K562 (cell line): ENCODE results near the gene KIF19. TPM values are rescaled to one million over a fixed set of nuclear protein-coding genes. Genes with fewer than 3 reads are reported as not detected.

ENCODE experiments used
- ATAC-seq: fragments of 200-7000 bp; cut with Tn5 transposase; 3 replicates; pipeline ENCODE4 v1.9.1; 2020; ENCODE audit warnings: moderate library complexity
- BruUV-seq: library from RNA; stranded (reverse); fragments of 400-500 nt; replicated peaks from 2 replicates; lab custom pipeline; 2021; lab: Mats Ljungman, UMichigan
- CTCF ChIA-PET: fragments of 300-600 bp; formaldehyde crosslinking; extraction: SDS; loops from one replicate; lab custom pipeline; 2021; ENCODE audit warnings: low intra/inter-chr PET ratio; lab: Yijun Ruan, JAX
- POLR2A ChIA-PET: fragments of 300-600, 350-650 bp; sonication (Branson Sonifier 250); formaldehyde crosslinking; extraction: SDS; loops from one replicate; lab custom pipeline; 2021; ENCODE audit warnings: antibody characterized with exemption, inconsistent platforms; lab: Yijun Ruan, JAX
- DNase-seq, 4 experiments: peaks; one replicate each; pipeline versions ENCODE4 v3.0.0 to v3.0.0-alpha.2; 2011 to 2018; ENCODE audit warnings: low spot score in 3 of 4, mixed read lengths in 3 of 4; ENCODE audit errors: extremely low read depth in 1 of 4
- FAIRE-seq: peaks from 2 replicates; lab custom pipeline; 2011; peaks lifted over from hg19 to GRCh38; lab: Jason Lieb, UNC
- H2AFZ ChIP-seq: 2 replicates; pipeline ENCODE4 v1.6.0; 2011; ENCODE audit warnings: low read depth, low read length, control low read depth, inconsistent platforms
- H3K27ac ChIP-seq: fragments of 200-600 bp; 3 replicates; pipeline ENCODE4 v1.8.0; 2011; ENCODE audit warnings: low read depth, mild to moderate bottlenecking, control low read depth, inconsistent platforms, low read length, moderate library complexity, mixed read lengths; ENCODE audit errors: extremely low read depth
- H3K27me3 ChIP-seq, 2 experiments: fragments of 300-600 bp in 1 of 2; 2 replicates in 1 of 2; 3 replicates in 1 of 2; pipeline versions ENCODE4 v1.6.0 to v1.8.0; 2011; ENCODE audit warnings: inconsistent platforms in 2 of 2, low read length in 2 of 2, mild to moderate bottlenecking in 1 of 2, mixed read lengths in 1 of 2, moderate library complexity in 1 of 2; ENCODE audit not compliant: control insufficient read depth in 2 of 2, insufficient read depth in 2 of 2
- H3K36me3 ChIP-seq: fragments of 300-600 bp; 3 replicates; pipeline ENCODE4 v1.8.0; 2011; ENCODE audit warnings: mild to moderate bottlenecking, low read length, inconsistent platforms; ENCODE audit not compliant: control insufficient read depth, insufficient read depth
- H3K4me1 ChIP-seq, 2 experiments: fragments of 200-600 bp in 1 of 2; replicated peaks in 1 of 2; 2 replicates in 1 of 2; 3 replicates in 1 of 2; pipeline versions ENCODE4 v1.5.1 to v1.8.0; 2011; ENCODE audit warnings: inconsistent platforms in 2 of 2, low read length in 2 of 2, mild to moderate bottlenecking in 1 of 2, mixed read lengths in 1 of 2, moderate library complexity in 1 of 2; ENCODE audit not compliant: control insufficient read depth in 2 of 2, insufficient read depth in 2 of 2
- H3K4me2 ChIP-seq: 2 replicates; pipeline ENCODE4 v1.6.1; 2011; ENCODE audit warnings: low read length, control low read depth, inconsistent platforms, mixed read lengths; ENCODE audit not compliant: insufficient read depth
- H3K4me3 ChIP-seq: fragments of 200-600 bp; sonication (generic), shearing (Covaris generic); 2 replicates; pipeline ENCODE4 v1.5.1; 2016; ENCODE audit warnings: control low read depth, inconsistent platforms
- H3K79me2 ChIP-seq: fragments of 200-600 bp; 3 replicates; pipeline ENCODE4 v1.8.0; 2011; ENCODE audit warnings: low read length, inconsistent platforms; ENCODE audit not compliant: control insufficient read depth, insufficient read depth
- H3K9ac ChIP-seq, 2 experiments: 2 replicates each; pipeline versions ENCODE4 v1.6.0 to v1.6.1; 2011; ENCODE audit warnings: low read depth in 2 of 2, low read length in 2 of 2, control low read depth in 1 of 2, inconsistent platforms in 1 of 2, mild to moderate bottlenecking in 1 of 2, mixed read lengths in 1 of 2; ENCODE audit not compliant: insufficient read depth in 1 of 2
- H3K9me1 ChIP-seq: one replicate; pipeline ENCODE4 v1.6.0; 2011; ENCODE audit warnings: inconsistent platforms, mild to moderate bottlenecking, low read length, moderate library complexity; ENCODE audit not compliant: control insufficient read depth, insufficient read depth
- H3K9me3 ChIP-seq: replicated peaks from 2 replicates; pipeline ENCODE4 v1.5.1; 2011; ENCODE audit warnings: low read depth, low read length, inconsistent platforms; ENCODE audit not compliant: control insufficient read depth, insufficient read depth
- H4K20me1 ChIP-seq: replicated peaks from 2 replicates; pipeline ENCODE4 v1.6.1; 2011; ENCODE audit warnings: low read length, inconsistent platforms, mixed read lengths; ENCODE audit not compliant: control insufficient read depth, insufficient read depth
- CBX5 ChIP-seq: IDR thresholded peaks from 2 replicates; pipeline ENCODE4 v1.6.1; 2014; ENCODE audit warnings: low read depth, borderline replicate concordance
- E2F4 ChIP-seq: sonication (generic); formaldehyde crosslinking; IDR thresholded peaks from 2 replicates; pipeline ENCODE4 v1.8.0; 2022; ENCODE audit warnings: mild to moderate bottlenecking, low read depth, missing genetic modification reagents
- GATAD2A ChIP-seq: fragments of 450-650 bp; IDR thresholded peaks from 2 replicates; pipeline ENCODE4 v1.6.1; 2017
- RFX7 ChIP-seq: fragments of 250-450 bp; sonication (Bioruptor Pico); IDR thresholded peaks from 2 replicates; pipeline ENCODE4 v1.5.1; 2021; ENCODE audit warnings: mild to moderate bottlenecking
- TSHZ1 ChIP-seq: fragments of 250-450 bp; sonication (Bioruptor Pico); IDR thresholded peaks from 2 replicates; pipeline ENCODE4 v1.4.0; 2020; ENCODE audit warnings: mild to moderate bottlenecking, moderate library complexity
- ZNF740 ChIP-seq, 3 experiments: fragments of 200-800 bp in 1 of 3; sonication (Bioruptor generic) in 1 of 3; sonication (generic) in 1 of 3; formaldehyde crosslinking in 1 of 3; IDR thresholded peaks; 2 replicates each; pipeline versions ENCODE4 v1.6.1 to v1.8.0; 2016 to 2022; ENCODE audit warnings: mild to moderate bottlenecking in 2 of 3, missing compliant biosample characterization in 2 of 3, missing genetic modification characterization in 2 of 3, missing genetic modification reagents in 1 of 3
- WGBS: fragments of 100-300 bp; shearing (Covaris generic); methylation state at CpG from one replicate; pipeline ENCODE4 v1.1.6; 2016; ENCODE audit warnings: low coverage, mixed read lengths; ENCODE audit not compliant: insufficient coverage; ENCODE audit errors: missing lambda C conversion rate; 5-methylcytosine and 5-hydroxymethylcytosine counted together
- in situ Hi-C: fragments of 300-500 bp; cut with MboI; formaldehyde crosslinking; loops from 4 replicates; pipeline ENCODE4 v1.15.0; 2018; ENCODE audit warnings: inconsistent platforms, mixed read lengths
- intact Hi-C: fragments of 100-400 bp; cut with micrococcal nuclease; formaldehyde crosslinking; loops from 2 replicates; pipeline ENCODE4 v1.14.2; 2022
- polyA plus RNA-seq, 8 experiments: library from polyadenylated mRNA; depleted of rRNA in 4 of 8; stranded (reverse) in 5 of 8; unstranded in 3 of 8; fragments of >200 nt; fragmentation: Nextera tagmentation in 2 of 8; fragmentation: Illumina TruSeq in 1 of 8; extraction: Ambion mirVana in 2 of 8; extraction: Trizol in 1 of 8; gene quantifications; 2 replicates each; pipeline versions ENCODE4 v1.2.1 to v1.2.3, GENCODE V29; 2011 to 2014; ENCODE audit warnings: inconsistent platforms in 1 of 8, missing spikeins in 1 of 8
- total RNA-seq, 7 experiments: library from RNA; depleted of rRNA in 6 of 7; stranded (reverse); fragments of >200 nt in 6 of 7; fragmentation: Illumina TruSeq in 2 of 7; extraction: Trizol in 2 of 7; gene quantifications; 2 replicates each; pipeline versions ENCODE4 v1.2.1 to v1.2.3, GENCODE V29; 2011 to 2021; ENCODE audit warnings: low replicate concordance in 1 of 7

KIF19 gene
- total and polyA plus RNA-seq, 9 of the 15 experiments (the other 6 are each of a cell fraction or from before 2014, with no cell fraction given), result 0.10 TPM; not detected in 8

- no peak for ATAC-seq
- Histone ChIP-seq H3K27ac (no peak overlapping the region), H3K9ac (no peak overlapping the region), H3K4me1 (peaks cover 0 to 40% of the 10 kb centered on the region in 2 experiments; a peak in 2 of 5 replicates), H3K4me3 (no peak overlapping the region), H4K20me1 (peaks cover 5% of the 10 kb centered on the region; the same call in 1 of the 2 replicates), H3K4me2 (no peak overlapping the region), H3K79me2 (no peaks in the 10 kb centered on the region), H3K36me3 (no peaks in the 10 kb centered on the region), H3K9me3 (no peaks in the 10 kb centered on the region), H2AFZ (no peak overlapping the region), H3K27me3 (peaks cover 20 to 77% of the 10 kb centered on the region in 2 experiments; a peak in 4 of 5 replicates), H3K9me1 (no peaks in the 10 kb centered on the region)
- no peak for FAIRE-seq
- 2% methylated on average over 6 of the region's 8 CpGs for WGBS
- CTCF ChIA-PET, result interaction anchor here (1.9 kb wide), 1 partner anchor 55 kb away, joined by 21 read pairs; no protein-coding TSS in a partner anchor
- BruUV-seq, result no TSS peak
- POLR2A ChIA-PET, result interaction anchor here (0.6 kb wide), 1 partner anchor 144 kb away, joined by 3 read pairs; no protein-coding TSS in a partner anchor
- no peak for DNase-seq
- intact Hi-C loops, result no loop called here
- in situ Hi-C loops, result no loop called here
- TF ChIP-seq CBX5 (no peak), ZNF740 (CRISPR knock-in tag; IDR thresholded peaks at IDR 0.05) (no peak), ZNF740 (tag; IDR thresholded peaks at IDR 0.05) (no peak), TSHZ1 (no peak), RFX7 (CRISPR knock-in tag) (no peak), GATAD2A (no peak), E2F4 (CRISPR knock-in tag) (no peak)
Observed at GRCh38 chr17:74355065-74355464, 29.0 kb downstream of the KIF19 start.
